ENCODE measurements around the gene SPATA2L. TPM values are rescaled to one million over a fixed set of nuclear protein-coding genes. Genes with fewer than 3 reads are reported as not detected.

The SPATA2L gene
- 12.8 and 17.4 TPM in 2 replicates for total RNA-seq

GRCh38 chr16:89701425-89702406 is at the start of gene SPATA2L:
Gene SPATA2L, minus strand, starts transcription at chr16:89701705. Its CDS starts 473 bp downstream, at chr16:89701232.

GRCh38 chr16:89720813-89721545 is 19.5 kb upstream of the SPATA2L start, which contains the start of the genes VPS9D1 and ZNF276:
Gene VPS9D1, minus strand, starts transcription at chr16:89720898. Its CDS starts 37 bp downstream, at chr16:89720861.
Gene ZNF276, plus strand, starts transcription at chr16:89721537. Its CDS starts 104 bp downstream, at chr16:89721641.

GRCh38 chr16:89686520-89687091 is 14.9 kb downstream of the SPATA2L start, which contains the start of gene CDK10:
Gene CDK10, plus strand, starts transcription at chr16:89686689. Its CDS starts 22 bp downstream, at chr16:89686711.

GRCh38 chr16:89657442-89658220 is 43.9 kb downstream of the SPATA2L start, which contains the start of the genes CHMP1A and SPATA33:
Gene CHMP1A, minus strand, starts transcription at chr16:89657708. Its CDS starts 120 bp downstream, at chr16:89657588.
Gene SPATA33, plus strand, starts transcription at chr16:89657836. Its CDS starts 76 bp downstream, at chr16:89657912.

Other genes with a start within 250 kb of the SPATA2L start
- 52.0 and 88.8 TPM in 2 replicates for gene ANKRD11, start 211.1 kb downstream of the SPATA2L start, total RNA-seq
- gene SPG7, start 193.3 kb downstream of the SPATA2L start, total RNA-seq, result 113 and 138 TPM in 2 replicates
- gene RPL13, start 141.0 kb downstream of the SPATA2L start, total RNA-seq, result 3,513 and 3,981 TPM in 2 replicates
- 16.1 and 17.6 TPM in 2 replicates for gene CPNE7, start 125.9 kb downstream of the SPATA2L start, total RNA-seq
- 2.0 and 2.5 TPM in 2 replicates for gene DPEP1, start 88.1 kb downstream of the SPATA2L start, total RNA-seq
- gene CHMP1A, start 44.0 kb downstream of the SPATA2L start, total RNA-seq, result 103 and 106 TPM in 2 replicates
- 2.3 and 2.9 TPM in 2 replicates for gene SPATA33, start 43.9 kb downstream of the SPATA2L start, total RNA-seq
- gene CDK10, start 15.0 kb downstream of the SPATA2L start, total RNA-seq, result 34.8 and 54.9 TPM in 2 replicates
- gene VPS9D1, start 19.2 kb upstream of the SPATA2L start, total RNA-seq, result 6.0 and 6.7 TPM in 2 replicates
- 20.2 and 30.4 TPM in 2 replicates for gene ZNF276, start 19.8 kb upstream of the SPATA2L start, total RNA-seq
- 6.8 and 14.5 TPM in 2 replicates for gene FANCA, start 114.9 kb upstream of the SPATA2L start, total RNA-seq
- 0.45 and 0.66 TPM in 2 replicates for gene SPIRE2, start 126.8 kb upstream of the SPATA2L start, total RNA-seq
- 187 and 192 TPM in 2 replicates for gene TCF25, start 171.9 kb upstream of the SPATA2L start, total RNA-seq
- gene MC1R, start 217.2 kb upstream of the SPATA2L start, total RNA-seq, result 2.1 and 2.9 TPM in 2 replicates
- 157 and 335 TPM in 2 replicates for gene TUBB3, start 221.6 kb upstream of the SPATA2L start, total RNA-seq
- 122 and 133 TPM in 2 replicates for gene DEF8, start 247.1 kb upstream of the SPATA2L start, total RNA-seq